HS-27A (cell line): ENCODE results near the gene FZR1.
"Not testable (repeated sequence)": the region's sequence is repeated elsewhere in the genome, so short reads cannot be mapped to it uniquely, and the experiment has no call there.

Experiments
- DNase-seq: peaks from one replicate; pipeline ENCODE4 v3.0.0-alpha.2; 2012; ENCODE audit warnings: low read depth, missing footprints

FZR1 gene

GRCh38 chr19:3514930-3515329 lies 8.8 kb downstream of the FZR1 start:
- DNase-seq, result no peak

- no peak for DNase-seq
Observed at GRCh38 chr19:3515891-3516422, 9.8 kb downstream of the FZR1 start.

GRCh38 chr19:3516675-3517207 lies 10.6 kb downstream of the FZR1 start:
- no peak for DNase-seq

GRCh38 chr19:3517638-3518037 lies 11.5 kb downstream of the FZR1 start:
- no peak for DNase-seq

- DNase-seq, result no peak
Observed at GRCh38 chr19:3518255-3518654, 12.1 kb downstream of the FZR1 start.

GRCh38 chr19:3518659-3519058 lies 12.5 kb downstream of the FZR1 start:
- DNase-seq, result no peak

- no peak for DNase-seq
Observed at GRCh38 chr19:3519126-3519525, 13.0 kb downstream of the FZR1 start.

- no peak for DNase-seq
Observed at GRCh38 chr19:3520166-3521103, 14.3 kb downstream of the FZR1 start.

- no peak for DNase-seq
Observed at GRCh38 chr19:3521104-3521445, 15.0 kb downstream of the FZR1 start.

GRCh38 chr19:3522421-3523360 lies 16.6 kb downstream of the FZR1 start:
- DNase-seq, result no peak

- DNase-seq, result no peak
Observed at GRCh38 chr19:3523361-3524077, 17.4 kb downstream of the FZR1 start.

GRCh38 chr19:3524078-3524842 lies 18.1 kb downstream of the FZR1 start:
- no peak for DNase-seq

GRCh38 chr19:3524904-3525451 lies 18.9 kb downstream of the FZR1 start:
- no peak for DNase-seq

- no peak for DNase-seq
Observed at GRCh38 chr19:3526507-3527237, 20.6 kb downstream of the FZR1 start.

GRCh38 chr19:3527238-3527910 lies 21.3 kb downstream of the FZR1 start:
- no peak for DNase-seq

GRCh38 chr19:3528080-3528479 lies 22.0 kb downstream of the FZR1 start:
- DNase-seq, result no peak

GRCh38 chr19:3528539-3529211 lies 22.6 kb downstream of the FZR1 start:
- DNase-seq, result no peak

- DNase-seq, result not testable (repeated sequence)
Observed at GRCh38 chr19:3529299-3529698, 23.2 kb downstream of the FZR1 start.

GRCh38 chr19:3530389-3530788 lies 24.3 kb downstream of the FZR1 start:
- DNase-seq, result no peak
